Neuronal stem cell (in vitro differentiated cells): ENCODE data around the gene MDP1.

Experiments used
- DNase-seq: peaks from one replicate; pipeline ENCODE4 v3.0.0-alpha.2; 2013; ENCODE audit warnings: low spot score
- H2AFZ ChIP-seq: one replicate; pipeline ENCODE4 v1.6.1; 2013; ENCODE audit warnings: mild to moderate bottlenecking, low read length, inconsistent platforms
- H2AK5ac ChIP-seq: 2 replicates; pipeline ENCODE4 v1.6.1; 2013; ENCODE audit warnings: low read depth, mild to moderate bottlenecking, inconsistent platforms, low read length, moderate library complexity, mixed read lengths
- H2BK120ac ChIP-seq: 2 replicates; pipeline ENCODE4 v1.6.1; 2013; ENCODE audit warnings: low read depth, mild to moderate bottlenecking, inconsistent platforms, low read length, moderate library complexity, mixed read lengths
- H2BK12ac ChIP-seq: one replicate; pipeline ENCODE4 v1.6.1; 2013; ENCODE audit warnings: low read length, inconsistent platforms
- H2BK15ac ChIP-seq: 2 replicates; pipeline ENCODE4 v1.6.1; 2013; ENCODE audit warnings: mild to moderate bottlenecking, low read length, inconsistent platforms, mixed read lengths
- H2BK5ac ChIP-seq: one replicate; pipeline ENCODE4 v1.6.1; 2013; ENCODE audit warnings: inconsistent platforms, mild to moderate bottlenecking, low read length, moderate library complexity
- H3K14ac ChIP-seq: one replicate; pipeline ENCODE4 v1.6.1; 2013; ENCODE audit warnings: low read length, inconsistent platforms
- H3K18ac ChIP-seq: 2 replicates; pipeline ENCODE4 v1.6.1; 2013; ENCODE audit warnings: low read length, inconsistent platforms
- H3K23ac ChIP-seq: 2 replicates; pipeline ENCODE4 v1.6.1; 2013; ENCODE audit warnings: low read depth, mild to moderate bottlenecking, mixed read lengths, low read length, inconsistent platforms; ENCODE audit not compliant: poor library complexity
- H3K27ac ChIP-seq: replicated peaks from 3 replicates; pipeline ENCODE4 v1.5.1; 2013; ENCODE audit warnings: low read length, inconsistent platforms
- H3K27me3 ChIP-seq, 3 experiments: 2 replicates each; pipeline ENCODE4 v1.6.1; 2013; ENCODE audit warnings: low read length in 3 of 3, mild to moderate bottlenecking in 2 of 3, inconsistent platforms in 1 of 3, low read depth in 1 of 3, mixed read lengths in 1 of 3, moderate library complexity in 1 of 3; ENCODE audit not compliant: control insufficient read depth in 3 of 3, insufficient read depth in 3 of 3
- H3K36me3 ChIP-seq, 2 donors: replicated peaks in 1 of 2; 2 replicates each; pipeline ENCODE4 v1.6.1; 2013; ENCODE audit warnings: low read length in 2 of 2; ENCODE audit not compliant: control insufficient read depth in 2 of 2, insufficient read depth in 2 of 2
- H3K4ac ChIP-seq: 2 replicates; pipeline ENCODE4 v1.6.1; 2013; ENCODE audit warnings: inconsistent platforms, mild to moderate bottlenecking, low read length, moderate library complexity
- H3K4me1 ChIP-seq, 2 donors: 1 replicate in 1 of 2; 2 replicates in 1 of 2; pipeline ENCODE4 v1.6.1; 2013; ENCODE audit warnings: low read length in 2 of 2, low read depth in 1 of 2; ENCODE audit not compliant: control insufficient read depth in 2 of 2, insufficient read depth in 1 of 2
- H3K4me2 ChIP-seq: one replicate; pipeline ENCODE4 v1.6.1; 2013; ENCODE audit warnings: mild to moderate bottlenecking, low read length, inconsistent platforms; ENCODE audit not compliant: insufficient read depth, poor library complexity, severe bottlenecking
- H3K4me3 ChIP-seq, 2 donors: 2 replicates each; pipeline ENCODE4 v1.5.1; 2013; ENCODE audit warnings: low read length in 2 of 2, mild to moderate bottlenecking in 2 of 2, inconsistent platforms in 1 of 2, moderate library complexity in 1 of 2
- H3K79me1 ChIP-seq: one replicate; pipeline ENCODE4 v1.6.1; 2013; ENCODE audit warnings: low read depth, mild to moderate bottlenecking, inconsistent platforms, low read length, moderate library complexity
- H3K9ac ChIP-seq: one replicate; pipeline ENCODE4 v1.6.1; 2013; ENCODE audit warnings: mild to moderate bottlenecking, low read depth, low read length, inconsistent platforms; ENCODE audit not compliant: poor library complexity
- H3K9me3 ChIP-seq, 2 donors: replicated peaks in 1 of 2; 2 replicates each; pipeline versions ENCODE3 to v1.6.1; 2013; ENCODE audit warnings: low read length in 2 of 2, mild to moderate bottlenecking in 2 of 2, inconsistent platforms in 1 of 2, low read depth in 1 of 2, mixed read lengths in 1 of 2, moderate library complexity in 1 of 2; ENCODE audit not compliant: control insufficient read depth in 2 of 2, insufficient read depth in 1 of 2
- H4K8ac ChIP-seq: one replicate; pipeline ENCODE4 v1.6.1; 2013; ENCODE audit warnings: low read depth, mild to moderate bottlenecking, inconsistent platforms, low read length, moderate library complexity
- H4K91ac ChIP-seq: one replicate; pipeline ENCODE4 v1.6.1; 2013; ENCODE audit warnings: low read length, low read depth, mild to moderate bottlenecking, inconsistent platforms; ENCODE audit not compliant: poor library complexity
- WGBS, 2 donors: extraction: QIAGEN DNeasy Blood & Tissue Kit; methylation state at CpG; one replicate each; pipeline ENCODE4 v1.1.7; 2013; ENCODE audit warnings: missing lambda C conversion rate in 2 of 2, mixed read lengths in 1 of 2; ENCODE audit not compliant: insufficient read length in 2 of 2, insufficient replicate concordance in 1 of 2; ENCODE audit errors: extremely low coverage in 2 of 2; 5-methylcytosine and 5-hydroxymethylcytosine counted together

Gene MDP1

DNA sequence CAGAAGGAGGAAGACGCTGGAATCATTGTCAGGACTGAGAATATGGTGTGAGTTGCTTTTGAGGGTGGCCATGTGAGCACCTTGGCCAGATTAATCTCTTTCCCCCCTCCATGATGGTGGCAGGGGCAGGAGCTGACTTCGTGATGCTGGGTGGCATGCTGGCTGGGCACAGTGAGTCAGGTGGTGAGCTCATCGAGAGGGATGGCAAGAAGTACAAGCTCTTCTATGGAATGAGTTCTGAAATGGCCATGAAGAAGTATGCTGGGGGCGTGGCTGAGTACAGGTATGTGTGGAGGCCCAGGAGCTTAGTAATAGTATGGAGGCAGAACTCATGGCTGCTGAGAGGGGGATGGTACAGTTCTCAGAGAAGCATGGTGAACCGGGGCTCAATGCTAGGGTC, 22.3 kb upstream of the MDP1 start:
- Histone ChIP-seq H3K4ac (no peak overlapping the region), H3K18ac (no peak overlapping the region), H3K4me3 (no peak overlapping the region), H3K9me3 (no peaks in the 10 kb centered on the region), H3K23ac (no peak overlapping the region), H3K4me1 (peaks cover 4 to 6% of the 10 kb centered on the region in 2 donors), H3K36me3 (peaks cover 40 to 73% of the 10 kb centered on the region in 2 donors), H3K9ac (no peak overlapping the region), H2BK12ac (no peak overlapping the region), H3K27me3 (no peaks in the 10 kb centered on the region), H4K8ac (no peak overlapping the region), H2BK120ac (no peak overlapping the region), H3K79me1 (peaks cover 4% of the 10 kb centered on the region), H3K14ac (no peak overlapping the region), H2AK5ac (no peak overlapping the region), H2AFZ (no peak overlapping the region), H2BK15ac (no peak overlapping the region), H2BK5ac (no peak overlapping the region), H3K27ac (no peak overlapping the region), H4K91ac (no peak overlapping the region), H3K4me2 (no peak overlapping the region)
- no CpG with 5 or more reads among the region's 5 CpGs for WGBS, 2 donors
- no peak for DNase-seq

DNA sequence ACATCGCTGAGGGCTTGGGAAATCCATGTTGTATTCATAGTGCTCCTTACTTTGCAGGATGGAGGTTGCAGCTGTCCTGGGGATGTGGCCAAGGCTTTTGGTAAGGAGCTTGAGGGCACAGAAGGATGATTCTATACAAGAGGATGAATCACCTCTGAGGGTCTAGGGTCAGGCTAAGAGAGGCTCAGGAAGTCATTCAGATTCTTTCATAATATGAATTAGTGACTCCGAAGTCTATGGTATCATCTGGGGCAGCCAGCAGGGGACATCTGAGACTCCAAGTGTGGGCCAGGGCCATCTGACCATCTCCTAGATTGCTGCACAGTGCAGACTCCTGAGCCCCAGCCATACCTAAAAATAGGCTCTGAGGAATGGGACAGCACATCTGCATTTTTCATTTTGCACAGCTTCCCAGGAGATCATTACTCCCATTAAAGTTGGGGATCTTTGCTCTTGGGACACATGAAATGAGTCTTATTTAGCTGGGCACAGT, 21.6 kb upstream of the MDP1 start:
- H3K18ac ChIP-seq: no peak overlapping the region
- no peak overlapping the region for H2BK5ac ChIP-seq
- H2BK12ac ChIP-seq: no peak overlapping the region
- peaks cover 4% of the 10 kb centered on the region for H3K79me1 ChIP-seq
- peaks cover 6% of the 10 kb centered on the region in 2 donors for H3K4me1 ChIP-seq
- no peak overlapping the region for H2BK120ac ChIP-seq
- H3K9me3 ChIP-seq: no peaks in the 10 kb centered on the region
- no peak overlapping the region for H2BK15ac ChIP-seq
- H3K14ac ChIP-seq: no peak overlapping the region
- WGBS, 2 donors: no CpG with 5 or more reads among the region's 2 CpGs
- H4K91ac ChIP-seq: no peak overlapping the region
- DNase-seq: no peak
- no peak overlapping the region for H2AK5ac ChIP-seq
- H3K4ac ChIP-seq: no peak overlapping the region
- no peaks in the 10 kb centered on the region for H3K27me3 ChIP-seq
- no peak overlapping the region for H4K8ac ChIP-seq
- no peak overlapping the region for H3K23ac ChIP-seq
- H3K9ac ChIP-seq: no peak overlapping the region
- peaks cover 40 to 73% of the 10 kb centered on the region in 2 donors for H3K36me3 ChIP-seq
- no peak overlapping the region for H3K4me2 ChIP-seq
- H2AFZ ChIP-seq: no peak overlapping the region
- H3K4me3 ChIP-seq: no peak overlapping the region
- no peak overlapping the region for H3K27ac ChIP-seq

DNA sequence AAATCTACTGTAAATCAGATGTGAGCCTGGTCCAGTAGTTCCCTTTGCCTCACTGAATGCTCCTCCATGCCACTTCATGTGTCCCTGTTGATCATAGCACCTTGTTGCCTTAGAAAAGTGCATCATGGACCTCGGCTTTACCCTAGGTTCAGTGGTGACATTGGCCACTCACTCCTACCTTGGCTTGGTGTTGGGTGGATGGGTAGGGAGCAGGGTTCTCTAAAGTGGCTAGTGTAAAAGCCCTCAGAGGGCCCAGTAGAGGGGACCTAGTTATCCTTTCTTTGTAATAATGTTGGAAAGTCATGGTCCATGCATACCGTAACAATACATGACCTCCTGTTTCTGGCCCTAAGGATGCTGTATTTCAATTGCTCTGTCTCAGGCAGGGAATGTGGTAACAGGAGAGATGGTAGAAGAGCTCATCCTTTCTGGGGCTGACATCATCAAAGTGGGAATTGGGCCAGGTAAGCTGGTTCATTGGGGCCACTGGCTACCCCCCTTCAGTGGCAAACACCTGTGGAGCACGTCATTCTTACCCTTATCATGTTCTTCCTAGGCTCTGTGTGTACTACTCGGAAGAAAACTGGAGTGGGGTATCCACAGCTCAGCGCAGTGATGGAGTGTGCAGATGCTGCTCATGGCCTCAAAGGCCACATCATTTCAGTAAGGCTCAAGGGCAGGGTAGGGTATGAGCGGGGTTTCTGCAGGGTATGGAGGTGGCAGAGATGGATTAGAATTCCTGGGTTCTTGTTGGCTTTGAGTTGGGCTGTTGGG, 21.0 kb upstream of the MDP1 start:
- no peak overlapping the region for H2BK15ac ChIP-seq
- H3K9ac ChIP-seq: no peak overlapping the region
- H3K4ac ChIP-seq: no peak overlapping the region
- H2BK120ac ChIP-seq: no peak overlapping the region
- no peaks in the 10 kb centered on the region for H3K27me3 ChIP-seq
- no CpG with 5 or more reads among the region's 6 CpGs for WGBS, 2 donors
- H3K27ac ChIP-seq: no peak overlapping the region
- H3K18ac ChIP-seq: no peak overlapping the region
- H4K91ac ChIP-seq: no peak overlapping the region
- no peak overlapping the region for H3K14ac ChIP-seq
- H2AFZ ChIP-seq: no peak overlapping the region
- H3K36me3 ChIP-seq: peaks cover 40 to 73% of the 10 kb centered on the region in 2 donors
- no peak overlapping the region for H2AK5ac ChIP-seq
- H3K4me3 ChIP-seq: no peak overlapping the region
- H2BK5ac ChIP-seq: no peak overlapping the region
- no peak overlapping the region for H3K4me2 ChIP-seq
- H3K79me1 ChIP-seq: peaks cover 4% of the 10 kb centered on the region
- no peaks in the 10 kb centered on the region for H3K9me3 ChIP-seq
- DNase-seq: no peak
- H3K23ac ChIP-seq: no peak overlapping the region
- H2BK12ac ChIP-seq: no peak overlapping the region
- H3K4me1 ChIP-seq: peaks cover 6% of the 10 kb centered on the region in 2 donors
- no peak overlapping the region for H4K8ac ChIP-seq

DNA sequence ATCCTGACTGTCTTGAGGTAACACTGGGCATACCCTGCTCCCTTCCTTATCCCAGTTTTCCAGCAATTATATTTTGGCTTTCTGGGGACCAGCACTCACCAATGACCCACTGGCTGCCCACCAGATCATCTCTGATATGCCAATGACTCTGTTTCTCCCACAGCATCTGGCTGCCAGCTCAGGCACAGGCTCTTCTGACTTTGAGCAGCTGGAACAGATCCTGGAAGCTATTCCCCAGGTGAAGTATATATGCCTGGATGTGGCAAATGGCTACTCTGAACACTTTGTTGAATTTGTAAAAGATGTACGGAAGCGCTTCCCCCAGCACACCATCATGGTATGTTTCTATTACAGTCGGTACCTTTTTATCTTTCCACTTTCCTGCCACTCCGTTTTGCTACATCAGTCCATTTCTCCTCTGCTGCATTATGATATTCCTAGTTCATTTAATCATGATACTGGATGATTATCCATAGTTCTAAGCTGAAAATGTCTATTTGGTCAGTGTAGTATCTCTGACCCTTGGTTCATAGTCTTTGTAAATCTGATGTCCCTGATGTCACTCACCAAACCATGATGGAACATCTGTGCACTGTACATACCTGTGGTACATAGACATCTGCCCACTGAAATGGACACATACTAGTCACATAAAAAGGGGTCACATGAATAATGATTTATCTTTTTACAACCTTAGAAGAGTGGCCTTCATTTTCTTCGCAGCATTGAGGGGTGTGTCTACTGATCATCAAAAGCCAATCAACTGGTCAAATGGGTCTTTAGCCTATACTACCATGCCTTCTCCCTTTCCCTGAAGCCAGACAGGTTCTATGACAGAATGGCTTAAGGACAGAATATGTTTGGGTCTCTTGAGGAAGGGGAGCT, 20.2 kb upstream of the MDP1 start:
- DNase-seq: no peak
- Histone ChIP-seq H3K79me1 (peaks cover 5% of the 10 kb centered on the region), H2BK120ac (no peak overlapping the region), H3K27ac (no peak overlapping the region), H3K4me2 (no peak overlapping the region), H3K4me3 (no peak overlapping the region), H3K4me1 (peaks cover 9 to 10% of the 10 kb centered on the region in 2 donors), H3K4ac (no peak overlapping the region), H2AFZ (no peak overlapping the region), H2BK12ac (no peak overlapping the region), H4K8ac (no peak overlapping the region), H2BK15ac (no peak overlapping the region), H3K18ac (no peak overlapping the region), H2BK5ac (no peak overlapping the region), H3K9me3 (no peaks in the 10 kb centered on the region), H4K91ac (no peak overlapping the region), H3K9ac (no peak overlapping the region), H3K27me3 (no peaks in the 10 kb centered on the region), H3K36me3 (peaks cover 40 to 71% of the 10 kb centered on the region in 2 donors), H3K14ac (no peak overlapping the region), H2AK5ac (no peak overlapping the region), H3K23ac (no peak overlapping the region)
- WGBS, 2 donors: no CpG with 5 or more reads among the region's 5 CpGs
